Measurements from ENCODE around the gene PPAN. TPM values are rescaled to one million over a fixed set of nuclear protein-coding genes. Genes with fewer than 3 reads are reported as not detected.

Gene PPAN
- total and polyA plus RNA-seq, 2 experiments from 2014 or later: 15.0 to 26.0 TPM

DNA sequence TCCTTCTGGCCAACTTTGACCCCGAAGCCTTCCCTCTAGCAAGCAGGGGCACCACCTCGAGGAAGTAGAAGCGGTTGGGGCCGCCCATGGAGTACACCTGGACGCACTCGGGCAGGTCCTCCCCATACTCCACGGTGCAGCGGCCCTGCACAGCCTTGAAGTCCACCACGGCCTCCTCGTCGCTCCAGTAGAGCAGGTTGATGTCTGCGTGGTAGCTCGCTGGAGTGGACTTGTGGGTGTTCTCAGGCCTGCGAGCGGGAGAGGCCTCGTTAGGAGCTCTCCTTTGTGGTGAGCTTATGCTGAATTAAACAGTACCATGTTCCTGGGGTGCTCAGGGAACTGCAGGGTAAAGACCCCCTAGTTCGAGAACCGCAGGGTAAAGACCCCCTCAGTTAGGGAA, 35.8 kb downstream of the PPAN start:
- H4K20me1 ChIP-seq (ENCODE audit: insufficient read depth, poor library complexity, severe bottlenecking): no peaks in the 10 kb centered on the region
- H2AFZ ChIP-seq: no peak overlapping the region
- no peaks in the 10 kb centered on the region for H3K9me2 ChIP-seq (replicated peaks; ENCODE audit: insufficient read depth)
- TF ChIP-seq EZH2phosphoT487 (IDR thresholded peaks at IDR 0.05; ENCODE audit: low read depth, severe bottlenecking, unreplicated experiment): no peak
- no peak for TF ChIP-seq EZH2 (IDR thresholded peaks at IDR 0.05; ENCODE audit: borderline replicate concordance)
- TF ChIP-seq, protein P1, sequence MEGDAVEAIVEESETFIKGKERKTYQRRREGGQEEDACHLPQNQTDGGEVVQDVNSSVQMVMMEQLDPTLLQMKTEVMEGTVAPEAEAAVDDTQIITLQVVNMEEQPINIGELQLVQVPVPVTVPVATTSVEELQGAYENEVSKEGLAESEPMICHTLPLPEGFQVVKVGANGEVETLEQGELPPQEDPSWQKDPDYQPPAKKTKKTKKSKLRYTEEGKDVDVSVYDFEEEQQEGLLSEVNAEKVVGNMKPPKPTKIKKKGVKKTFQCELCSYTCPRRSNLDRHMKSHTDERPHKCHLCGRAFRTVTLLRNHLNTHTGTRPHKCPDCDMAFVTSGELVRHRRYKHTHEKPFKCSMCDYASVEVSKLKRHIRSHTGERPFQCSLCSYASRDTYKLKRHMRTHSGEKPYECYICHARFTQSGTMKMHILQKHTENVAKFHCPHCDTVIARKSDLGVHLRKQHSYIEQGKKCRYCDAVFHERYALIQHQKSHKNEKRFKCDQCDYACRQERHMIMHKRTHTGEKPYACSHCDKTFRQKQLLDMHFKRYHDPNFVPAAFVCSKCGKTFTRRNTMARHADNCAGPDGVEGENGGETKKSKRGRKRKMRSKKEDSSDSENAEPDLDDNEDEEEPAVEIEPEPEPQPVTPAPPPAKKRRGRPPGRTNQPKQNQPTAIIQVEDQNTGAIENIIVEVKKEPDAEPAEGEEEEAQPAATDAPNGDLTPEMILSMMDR (IDR thresholded peaks at IDR 0.05; ENCODE audit: poor library complexity): no peak
- DNase-seq (ENCODE audit: low spot score): no peak
- H3K4me3 ChIP-seq: no peak overlapping the region
- WGBS (ENCODE audit: low lambda C conversion rate, missing lambda C conversion rate): 98% methylated on average over 18 of the region's 18 CpGs
- no peaks in the 10 kb centered on the region for H3K27me3 ChIP-seq
- no peaks in the 10 kb centered on the region for H3K9me3 ChIP-seq (ENCODE audit: low read depth)
- H3K79me2 ChIP-seq: no peaks in the 10 kb centered on the region
- H3K4me2 ChIP-seq: no peak overlapping the region
- H3K36me3 ChIP-seq (replicated peaks; ENCODE audit: insufficient read depth, low read depth): no peaks in the 10 kb centered on the region
- no peak overlapping the region for H3K27ac ChIP-seq
- no peaks in the 10 kb centered on the region for H3K4me1 ChIP-seq (ENCODE audit: insufficient read depth)

DNA sequence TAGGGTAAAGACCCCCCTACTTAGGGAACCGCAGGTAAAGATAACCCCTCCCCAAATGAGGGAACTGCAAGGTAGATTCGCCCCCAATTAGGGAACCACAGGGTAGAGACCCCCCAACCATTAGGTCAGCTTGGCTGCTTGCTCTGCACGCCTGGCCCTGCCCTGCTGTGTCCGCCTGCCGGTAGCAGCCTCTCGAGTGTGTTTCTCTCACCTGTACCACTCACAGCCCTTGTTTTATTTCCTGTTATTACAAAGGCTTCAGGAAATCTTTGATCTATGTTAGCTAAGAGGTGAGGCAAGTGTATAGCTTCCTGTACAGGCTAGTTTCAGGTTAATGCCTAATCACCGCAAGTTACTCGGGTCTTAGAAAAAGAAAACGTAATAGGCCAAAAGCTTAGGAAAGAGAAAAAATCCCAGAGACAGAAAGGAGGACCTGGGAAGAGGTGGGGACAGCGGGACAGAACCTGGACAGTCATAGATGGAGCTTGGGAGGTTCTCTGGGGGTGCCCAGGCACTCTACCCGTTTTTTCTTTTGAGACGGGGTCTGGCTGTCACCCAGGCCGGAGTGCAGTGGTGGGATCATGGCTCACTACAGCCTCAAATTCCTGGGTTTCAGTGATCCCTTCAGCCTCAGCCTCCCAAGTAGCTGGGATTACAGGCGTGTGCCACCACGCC, 36.7 kb downstream of the PPAN start:
- DNase-seq (ENCODE audit: low spot score): no peak
- 92% methylated on average over 15 of the region's 15 CpGs for WGBS (ENCODE audit: low lambda C conversion rate, missing lambda C conversion rate)
- H3K36me3 ChIP-seq (replicated peaks; ENCODE audit: insufficient read depth, low read depth): no peaks in the 10 kb centered on the region

DNA sequence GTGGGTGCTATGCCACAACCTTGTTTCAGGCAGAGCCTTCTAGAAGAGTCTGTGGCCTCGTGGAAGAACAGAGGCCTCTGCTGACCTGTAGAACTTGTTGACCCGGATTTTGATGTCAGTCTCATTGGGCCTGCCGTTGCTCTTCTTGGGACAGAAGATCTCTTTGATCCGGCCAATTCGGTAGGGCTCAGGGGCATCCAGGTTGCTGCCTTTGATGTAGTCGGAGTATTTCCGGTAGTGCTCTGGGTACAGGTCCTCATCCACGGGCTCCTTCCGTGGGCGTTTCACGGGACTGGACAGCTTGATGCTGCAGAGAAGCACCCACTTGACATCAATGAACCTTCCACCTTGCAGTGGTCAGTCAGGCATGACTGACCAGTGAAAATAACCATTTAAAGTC, 37.5 kb downstream of the PPAN start:
- no peak overlapping the region for H3K4me3 ChIP-seq
- no peak overlapping the region for H3K27ac ChIP-seq
- no peak overlapping the region for H2AFZ ChIP-seq
- H3K36me3 ChIP-seq (replicated peaks; ENCODE audit: insufficient read depth, low read depth): no peaks in the 10 kb centered on the region
- no peaks in the 10 kb centered on the region for H3K9me3 ChIP-seq (ENCODE audit: low read depth)
- TF ChIP-seq, protein P1 (IDR thresholded peaks at IDR 0.05; ENCODE audit: poor library complexity): no peak
- TF ChIP-seq EZH2 (IDR thresholded peaks at IDR 0.05; ENCODE audit: borderline replicate concordance) (no peak), EZH2phosphoT487 (IDR thresholded peaks at IDR 0.05; ENCODE audit: low read depth, severe bottlenecking, unreplicated experiment) (no peak)
- no peak for DNase-seq (ENCODE audit: low spot score)
- no peak overlapping the region for H3K4me2 ChIP-seq
- H3K4me1 ChIP-seq (ENCODE audit: insufficient read depth): no peaks in the 10 kb centered on the region
- H3K79me2 ChIP-seq: no peaks in the 10 kb centered on the region
- no peaks in the 10 kb centered on the region for H3K9me2 ChIP-seq (replicated peaks; ENCODE audit: insufficient read depth)
- WGBS (ENCODE audit: low lambda C conversion rate, missing lambda C conversion rate): 96% methylated on average over 11 of the region's 11 CpGs
- no peaks in the 10 kb centered on the region for H4K20me1 ChIP-seq (ENCODE audit: insufficient read depth, poor library complexity, severe bottlenecking)
- no peaks in the 10 kb centered on the region for H3K27me3 ChIP-seq

More for the DNA sequence above, 36.7 kb downstream of the PPAN start:
- H2AFZ ChIP-seq: no peak overlapping the region
- no peaks in the 10 kb centered on the region for H3K79me2 ChIP-seq
- TF ChIP-seq EZH2 (IDR thresholded peaks at IDR 0.05; ENCODE audit: borderline replicate concordance) (no peak), EZH2phosphoT487 (IDR thresholded peaks at IDR 0.05; ENCODE audit: low read depth, severe bottlenecking, unreplicated experiment) (no peak)
- TF ChIP-seq, protein P1 (IDR thresholded peaks at IDR 0.05; ENCODE audit: poor library complexity): no peak
- no peaks in the 10 kb centered on the region for H3K4me1 ChIP-seq (ENCODE audit: insufficient read depth)
- H3K27me3 ChIP-seq: no peaks in the 10 kb centered on the region
- no peaks in the 10 kb centered on the region for H3K9me3 ChIP-seq (ENCODE audit: low read depth)
- no peaks in the 10 kb centered on the region for H4K20me1 ChIP-seq (ENCODE audit: insufficient read depth, poor library complexity, severe bottlenecking)
- no peak overlapping the region for H3K4me3 ChIP-seq
- H3K9me2 ChIP-seq (replicated peaks; ENCODE audit: insufficient read depth): no peaks in the 10 kb centered on the region
- H3K4me2 ChIP-seq: no peak overlapping the region
- H3K27ac ChIP-seq: no peak overlapping the region
